Skeletal muscle satellite cell (primary cell): ENCODE data around the gene CREBBP.

ENCODE experiments used
- H3K27me3 ChIP-seq: 2 replicates; pipeline ENCODE4 v1.7.0; 2013; ENCODE audit warnings: low read length; ENCODE audit not compliant: control insufficient read depth, insufficient read depth
- H3K36me3 ChIP-seq: 2 replicates; pipeline ENCODE4 v1.7.0; 2013; ENCODE audit warnings: mild to moderate bottlenecking, control low read depth, low read length; ENCODE audit not compliant: insufficient read depth
- H3K4me1 ChIP-seq: 2 replicates; pipeline ENCODE4 v1.7.0; 2013; ENCODE audit warnings: low read length; ENCODE audit not compliant: control insufficient read depth, insufficient read depth
- H3K4me2 ChIP-seq: 2 replicates; pipeline ENCODE4 v1.7.0; 2013; ENCODE audit warnings: mild to moderate bottlenecking, low read length
- H3K4me3 ChIP-seq: 2 replicates; pipeline ENCODE4 v1.7.0; 2013; ENCODE audit warnings: low read length
- H3K9ac ChIP-seq: 2 replicates; pipeline ENCODE4 v1.7.0; 2013; ENCODE audit warnings: mild to moderate bottlenecking, low read depth, low read length, moderate library complexity
- H3K9me3 ChIP-seq: replicated peaks from 2 replicates; pipeline ENCODE4 v1.7.0; 2013; ENCODE audit warnings: mild to moderate bottlenecking, control low read depth, low read length

Gene CREBBP

DNA sequence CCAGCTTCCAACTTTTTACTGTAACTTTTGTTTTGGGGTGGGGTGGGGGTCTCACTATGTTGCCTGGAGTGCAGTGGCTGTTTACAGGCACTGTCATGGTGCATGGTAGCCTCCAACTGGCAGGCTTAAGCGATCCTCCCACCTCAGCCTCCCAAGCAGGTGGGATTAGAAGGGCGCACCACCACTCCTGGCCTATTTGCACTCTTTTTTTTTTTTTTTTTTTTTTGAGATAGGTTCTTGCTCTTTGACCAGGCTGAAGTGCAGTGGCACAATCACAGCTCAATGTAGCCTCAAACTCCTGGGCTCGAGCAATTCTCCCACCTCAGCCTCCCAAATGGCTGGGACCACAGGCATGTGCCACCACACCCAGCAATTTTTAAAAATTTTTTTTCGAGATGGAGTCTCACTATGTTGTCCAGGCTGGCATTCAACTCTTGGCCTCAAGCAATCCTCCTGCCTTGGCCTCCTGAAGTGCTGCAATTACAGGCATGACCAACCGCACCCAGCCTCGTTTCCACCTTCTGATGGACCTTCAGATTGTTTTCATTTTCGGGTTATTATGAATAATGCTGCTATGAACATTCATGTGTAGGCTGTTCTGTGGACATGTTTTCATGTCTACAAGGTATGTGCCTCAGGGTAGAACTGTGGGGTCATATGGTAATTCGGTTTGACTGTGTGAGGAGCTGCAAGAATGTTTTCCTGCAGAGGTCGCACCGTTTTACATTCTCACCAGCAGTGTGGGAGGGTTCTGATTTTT is 174.1 kb downstream of the CREBBP start:
- Histone ChIP-seq H3K4me1 (no peaks in the 10 kb centered on the region), H3K4me3 (no peak overlapping the region), H3K4me2 (no peak overlapping the region), H3K9ac (no peak overlapping the region), H3K27me3 (no peaks in the 10 kb centered on the region), H3K36me3 (no peaks in the 10 kb centered on the region), H3K9me3 (no peaks in the 10 kb centered on the region)

DNA sequence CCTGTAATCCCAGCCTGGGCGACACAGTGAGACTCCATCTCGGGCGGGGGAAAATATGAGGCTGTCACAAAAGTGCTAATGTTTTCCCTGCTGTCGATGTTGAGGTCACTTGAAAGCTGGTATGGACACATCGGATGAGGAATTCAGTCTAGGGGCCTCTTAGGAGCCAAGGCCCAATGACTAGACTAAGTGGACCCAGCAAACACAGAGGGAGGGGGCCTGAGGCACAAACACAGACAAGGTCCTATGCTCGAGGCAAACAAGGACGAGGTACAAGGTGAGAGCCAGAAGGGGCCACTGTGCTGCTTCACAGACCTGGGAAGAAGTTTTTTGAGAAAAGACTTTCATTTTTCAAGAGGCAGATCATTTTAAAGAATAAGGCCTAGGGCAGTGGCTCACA is 178.4 kb downstream of the CREBBP start:
- H3K4me1 ChIP-seq, result no peaks in the 10 kb centered on the region
- no peaks in the 10 kb centered on the region for H3K27me3 ChIP-seq
- H3K36me3 ChIP-seq, result no peaks in the 10 kb centered on the region

DNA sequence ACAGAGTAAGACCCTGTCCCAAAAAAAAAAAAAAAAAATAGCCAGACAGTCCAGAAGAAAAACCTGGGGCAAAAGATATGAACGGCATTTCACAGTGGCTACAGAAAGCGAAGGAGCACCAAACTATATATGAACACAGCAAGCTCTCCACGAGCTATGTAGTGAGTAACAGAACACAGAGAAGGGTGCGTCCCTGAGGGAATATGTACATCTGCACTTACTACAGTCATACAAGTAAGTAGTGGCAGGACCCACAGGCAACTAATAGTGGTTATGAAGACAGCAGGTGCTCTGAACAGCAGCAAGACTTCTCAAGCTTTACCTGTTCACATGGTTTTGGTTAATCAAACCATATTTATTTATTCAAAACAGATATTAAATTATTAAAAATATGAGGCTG is 179.0 kb downstream of the CREBBP start:
- H3K4me2 ChIP-seq, result no peak overlapping the region
- H3K9me3 ChIP-seq, result no peaks in the 10 kb centered on the region
- H3K9ac ChIP-seq, result no peak overlapping the region
- peaks cover 3% of the 10 kb centered on the region for H3K4me1 ChIP-seq
- no peak overlapping the region for H3K4me3 ChIP-seq
- H3K27me3 ChIP-seq, result no peaks in the 10 kb centered on the region
- no peaks in the 10 kb centered on the region for H3K36me3 ChIP-seq

More for the DNA sequence above, 178.4 kb downstream of the CREBBP start:
- H3K4me2 ChIP-seq, result no peak overlapping the region
- no peaks in the 10 kb centered on the region for H3K9me3 ChIP-seq
- no peak overlapping the region for H3K9ac ChIP-seq
- no peak overlapping the region for H3K4me3 ChIP-seq

DNA sequence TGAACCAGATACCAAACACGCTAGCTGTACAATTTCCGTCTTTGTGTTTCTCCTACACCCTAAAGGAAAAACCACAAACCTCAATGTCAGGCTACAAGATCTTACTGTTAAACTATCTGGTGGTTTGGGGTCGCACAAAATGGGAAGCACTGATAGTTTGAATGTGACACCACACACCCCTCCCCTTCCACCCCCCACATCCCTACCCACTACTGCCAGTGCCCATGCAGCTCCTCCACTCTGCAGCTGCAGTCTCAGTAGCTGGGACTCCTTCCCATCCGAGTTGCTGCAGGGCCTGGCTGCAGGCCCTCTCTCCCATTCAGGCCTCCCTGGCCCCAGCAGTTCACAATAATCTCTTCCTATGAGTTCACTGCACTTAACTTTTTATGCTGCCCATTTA is 181.6 kb downstream of the CREBBP start:
- Histone ChIP-seq H3K4me2 (no peak overlapping the region), H3K27me3 (no peaks in the 10 kb centered on the region), H3K4me1 (peaks cover 3% of the 10 kb centered on the region), H3K9me3 (no peaks in the 10 kb centered on the region), H3K36me3 (no peaks in the 10 kb centered on the region), H3K4me3 (no peak overlapping the region), H3K9ac (no peak overlapping the region)

DNA sequence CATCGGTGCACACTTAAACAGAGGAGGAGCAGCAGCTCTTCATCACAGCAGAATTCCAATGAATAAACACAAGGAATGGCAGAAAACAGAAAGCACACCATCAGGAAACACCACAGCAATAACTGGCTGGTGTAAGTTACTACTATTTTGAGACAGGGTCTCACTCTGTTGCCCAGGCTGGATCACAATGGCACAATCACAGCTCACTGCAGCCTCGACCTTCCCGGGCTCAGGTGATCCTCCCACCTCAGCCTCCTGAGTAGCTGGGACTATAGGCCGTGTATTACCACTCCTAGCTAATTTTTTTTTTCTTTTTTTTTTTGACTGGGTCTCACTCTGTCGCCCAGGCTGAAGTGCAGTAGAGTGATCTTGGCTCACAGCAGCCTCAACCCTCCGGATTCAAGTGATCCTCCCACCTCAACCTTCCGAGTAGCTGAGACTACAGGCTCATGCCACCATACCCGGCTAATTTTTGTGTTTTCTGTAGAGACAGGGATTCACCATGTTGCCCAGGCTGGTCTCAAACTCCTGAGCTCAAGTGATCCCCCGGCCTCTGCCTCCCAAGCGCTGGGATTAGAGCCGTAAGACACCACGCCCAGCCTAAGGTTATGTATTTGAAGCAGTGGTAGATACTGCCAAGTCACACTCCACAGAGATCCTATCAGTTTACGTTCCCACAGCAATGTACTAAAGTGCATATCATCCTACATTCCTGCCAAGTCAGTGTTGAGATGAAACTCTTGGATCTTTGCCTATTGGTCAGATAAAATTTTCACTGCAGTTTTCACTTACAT is 183.9 kb downstream of the CREBBP start:
- Histone ChIP-seq H3K4me2 (peak overlapping the region; percentile 60), H3K27me3 (no peaks in the 10 kb centered on the region), H3K4me1 (peaks cover 3% of the 10 kb centered on the region), H3K4me3 (no peak overlapping the region), H3K36me3 (no peaks in the 10 kb centered on the region), H3K9ac (peak overlapping the region; percentile 27), H3K9me3 (no peaks in the 10 kb centered on the region)

DNA sequence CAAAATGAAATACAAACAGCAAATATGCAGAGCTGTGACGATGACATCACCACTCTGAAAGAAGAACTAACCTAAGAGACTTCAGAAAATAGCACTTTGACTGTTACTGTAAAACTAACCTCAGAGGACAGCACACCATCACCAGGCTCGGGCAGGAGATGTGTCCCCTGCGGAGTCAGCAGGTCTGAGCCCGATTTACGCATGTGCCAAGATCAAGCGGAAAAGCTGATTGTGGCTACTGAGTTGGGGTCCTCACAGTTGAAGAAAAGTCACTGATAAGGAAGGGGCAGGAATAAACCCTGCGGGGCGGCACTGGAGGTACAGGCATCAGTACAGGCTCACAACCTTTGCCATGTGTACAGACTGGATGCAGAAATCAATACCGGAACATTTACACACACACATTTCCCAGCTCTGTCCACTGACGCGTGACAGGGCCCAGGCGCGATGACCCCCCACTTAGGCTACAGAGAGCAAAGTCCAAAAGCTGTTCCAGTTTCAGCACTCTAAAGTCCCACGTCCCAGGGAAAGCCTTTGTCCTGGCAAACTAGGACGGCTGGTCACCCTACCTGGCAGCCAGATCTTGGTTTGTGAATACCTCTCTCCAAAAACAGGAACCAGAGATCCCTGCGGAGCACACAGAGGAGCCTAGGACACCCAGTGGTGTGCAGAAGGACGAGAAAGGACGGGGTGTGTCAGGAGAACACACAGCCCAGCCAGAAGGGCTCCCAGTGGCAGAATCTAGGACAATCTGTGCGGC is 184.7 kb downstream of the CREBBP start:
- no peaks in the 10 kb centered on the region for H3K9me3 ChIP-seq

GRCh38 chr16:3694051-3694450 is 186.5 kb downstream of the CREBBP start:
- Histone ChIP-seq H3K9ac (no peak overlapping the region), H3K4me1 (peaks cover 15% of the 10 kb centered on the region), H3K4me2 (no peak overlapping the region), H3K27me3 (no peaks in the 10 kb centered on the region), H3K4me3 (no peak overlapping the region), H3K36me3 (peaks cover 5% of the 10 kb centered on the region), H3K9me3 (no peaks in the 10 kb centered on the region)

More for the DNA sequence above, 184.7 kb downstream of the CREBBP start:
- Histone ChIP-seq H3K9ac (no peak overlapping the region), H3K4me3 (no peak overlapping the region), H3K4me1 (peaks cover 8% of the 10 kb centered on the region), H3K36me3 (no peaks in the 10 kb centered on the region), H3K4me2 (no peak overlapping the region), H3K27me3 (no peaks in the 10 kb centered on the region)

DNA sequence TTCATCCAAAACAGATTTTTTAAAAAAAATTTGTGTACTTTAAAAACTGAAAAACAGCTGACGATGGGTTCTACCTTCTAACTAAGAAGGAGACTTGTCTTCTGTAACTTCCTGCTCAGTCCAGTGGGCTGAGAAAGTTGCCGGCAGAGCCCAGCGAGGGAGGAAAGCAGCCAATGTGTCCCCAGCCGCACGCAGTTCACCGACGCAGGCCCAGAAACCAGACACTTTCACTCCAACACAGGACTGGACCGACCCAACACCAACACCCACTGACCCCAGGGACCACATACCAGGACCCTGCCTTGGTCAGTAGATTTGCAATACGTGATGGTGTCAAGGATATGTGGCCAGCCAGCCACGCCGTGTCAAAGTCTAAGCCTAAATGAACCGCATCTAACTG is 188.8 kb downstream of the CREBBP start:
- peaks cover 18% of the 10 kb centered on the region for H3K36me3 ChIP-seq
- no peak overlapping the region for H3K4me3 ChIP-seq
- no peak overlapping the region for H3K9ac ChIP-seq
- H3K9me3 ChIP-seq, result no peaks in the 10 kb centered on the region
- no peak overlapping the region for H3K4me2 ChIP-seq
- H3K4me1 ChIP-seq, result peaks cover 15% of the 10 kb centered on the region
- H3K27me3 ChIP-seq, result no peaks in the 10 kb centered on the region

- no peaks in the 10 kb centered on the region for H3K27me3 ChIP-seq
- peak overlapping the region; percentile 64 for H3K9ac ChIP-seq
- H3K36me3 ChIP-seq, result peaks cover 21% of the 10 kb centered on the region
- H3K4me1 ChIP-seq, result peaks cover 12% of the 10 kb centered on the region
- peak overlapping the region; percentile 67 for H3K4me3 ChIP-seq
- peak overlapping the region; percentile 88 for H3K4me2 ChIP-seq
- no peaks in the 10 kb centered on the region for H3K9me3 ChIP-seq
Measured at GRCh38 chr16:3690980-3691720, 189.4 kb downstream of the CREBBP start.

GRCh38 chr16:3690470-3690928 is 190.0 kb downstream of the CREBBP start:
- H3K36me3 ChIP-seq, result peaks cover 25% of the 10 kb centered on the region
- peak overlapping the region; percentile 88 for H3K4me2 ChIP-seq
- H3K4me3 ChIP-seq, result peak overlapping the region; percentile 67
- H3K27me3 ChIP-seq, result no peaks in the 10 kb centered on the region
- peak overlapping the region; percentile 64 for H3K9ac ChIP-seq
- H3K4me1 ChIP-seq, result peaks cover 12% of the 10 kb centered on the region
- H3K9me3 ChIP-seq, result no peaks in the 10 kb centered on the region

DNA sequence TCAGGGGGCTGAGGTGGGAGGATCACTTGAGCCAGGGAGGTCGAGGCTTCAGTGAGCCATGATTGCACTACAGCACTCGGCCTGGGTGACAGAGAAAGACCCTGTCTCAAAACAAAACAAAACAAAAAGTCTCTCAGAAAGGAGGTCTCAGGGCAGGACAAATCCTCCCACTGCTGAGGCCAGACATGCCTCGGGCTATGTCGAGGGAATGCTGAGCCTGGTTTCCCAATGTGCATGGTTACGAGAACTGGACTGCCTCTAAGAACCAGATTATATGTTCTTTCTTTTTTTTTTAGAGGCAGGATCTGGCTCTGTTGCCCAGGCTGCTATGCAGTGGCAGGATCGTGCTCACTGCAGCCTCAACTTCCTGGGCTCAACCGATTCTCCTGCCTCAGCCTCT is 190.8 kb downstream of the CREBBP start:
- no peaks in the 10 kb centered on the region for H3K27me3 ChIP-seq
- peak overlapping the region; percentile 3 for H3K9ac ChIP-seq
- peaks cover 12% of the 10 kb centered on the region for H3K4me1 ChIP-seq
- H3K36me3 ChIP-seq, result peaks cover 31% of the 10 kb centered on the region
- no peak overlapping the region for H3K4me2 ChIP-seq
- H3K4me3 ChIP-seq, result no peak overlapping the region
- no peaks in the 10 kb centered on the region for H3K9me3 ChIP-seq
